Measurements from ENCODE around the gene C1orf210. TPM values are rescaled to one million over a fixed set of nuclear protein-coding genes. Genes with fewer than 3 reads are reported as not detected.

Gene C1orf210
- total and polyA plus RNA-seq, 2 of the 4 experiments (the other 2 are of a cell fraction) = not detected

GRCh38 chr1:43279666-43280065 is 5.7 kb downstream of the C1orf210 start:
- Histone ChIP-seq H2BK120ac (ENCODE audit: low read depth, low read length) (no peak overlapping the region), H3K4me3 (ENCODE audit: insufficient read depth, low read depth, low read length) (no peak overlapping the region), H2AK9ac (replicated peaks; ENCODE audit: low read depth, low read length, poor library complexity) (peak overlapping the region; percentile 39), H4K5ac (ENCODE audit: low read depth, low read length) (no peak overlapping the region), H3K4ac (ENCODE audit: low read depth, low read length) (no peak overlapping the region), H3K9me1 (ENCODE audit: insufficient read depth, low read length) (no peaks in the 10 kb centered on the region; the same call in 1 of the 2 replicates), H3K23ac (ENCODE audit: low read depth, low read length) (no peak overlapping the region), H4K8ac (ENCODE audit: low read depth in 2 of 2, low read length in 2 of 2) (no peak overlapping the region), H4K20me1 (ENCODE audit: insufficient read depth, low read length) (no peaks in the 10 kb centered on the region), H2BK20ac (ENCODE audit: low read depth, low read length) (no peak overlapping the region), H3K9ac (ENCODE audit: low read depth, low read length) (no peak overlapping the region), H2AK5ac (ENCODE audit: low read depth, low read length) (no peak overlapping the region), H3K14ac (replicated peaks; ENCODE audit: low read depth, low read length) (no peak overlapping the region), H3K18ac (ENCODE audit: low read depth, low read length) (no peak overlapping the region), H2AFZ (replicated peaks; ENCODE audit: low read length, poor library complexity) (no peak overlapping the region), H3K56ac (ENCODE audit: extremely low read depth, insufficient read depth, low read length) (no peak overlapping the region), H3K27ac (ENCODE audit: insufficient read depth, low read length) (no peak overlapping the region), H3K79me1 (ENCODE audit: low read depth in 1 of 2, low read length in 2 of 2) (no peaks in the 10 kb centered on the region), H2BK5ac (ENCODE audit: low read depth, low read length, poor library complexity, severe bottlenecking) (no peak overlapping the region), H3K27me3 (ENCODE audit: control insufficient read depth, insufficient read depth, low read length) (peaks cover 25% of the 10 kb centered on the region), H3K4me1 (ENCODE audit: control insufficient read depth, insufficient read depth, low read length) (no peaks in the 10 kb centered on the region), H2BK15ac (ENCODE audit: low read depth, low read length) (no peak overlapping the region), H3K9me3 (ENCODE audit: control insufficient read depth, insufficient read depth, low read length) (no peaks in the 10 kb centered on the region), H3K4me2 (ENCODE audit: low read depth, low read length) (no peak overlapping the region), H3K36me3 (ENCODE audit: control insufficient read depth, insufficient read depth, low read length) (no peaks in the 10 kb centered on the region), H4K91ac (ENCODE audit: insufficient read depth, low read depth, low read length) (no peak overlapping the region)
- intact Hi-C loops (cut with micrococcal nuclease) (no loop called here), in situ Hi-C loops (cut with MboI; ENCODE audit: low sequenced_read_pairs) (no loop called here), dilution Hi-C loops (cut with HindIII; ENCODE audit: low sequenced_read_pairs, unreplicated experiment) (no loop called here)
- TF ChIP-seq RFX5 (IDR thresholded peaks at IDR 0.05; ENCODE audit: low read depth, low read length) (no peak), BHLHE40 (IDR thresholded peaks at IDR 0.05; ENCODE audit: low read depth, low read length) (no peak), MAZ (IDR thresholded peaks at IDR 0.05; ENCODE audit: borderline replicate concordance, low read depth, low read length) (no peak), FOS (IDR thresholded peaks at IDR 0.05; ENCODE audit: low read depth, low read length) (no peak), CTCF (conservative IDR thresholded peaks at IDR 0.05; ENCODE audit: low read depth, low read length) (no peak), RAD21 (IDR thresholded peaks at IDR 0.05; ENCODE audit: low read length) (no peak)
- ChIA-PET CTCF (interaction anchor here (1.1 kb wide), 1 partner anchor 15 kb away, joined by 3 read pairs; no protein-coding TSS in a partner anchor), POLR2A (ENCODE audit: unreplicated experiment) (no interaction called here)
- ATAC-seq (ENCODE audit: low read depth) (no peak), DNase-seq (no peak)
- WGBS, 2 experiments (ENCODE audit: extremely low coverage in 2 of 2, insufficient read length in 1 of 2) = 82% methylated on average over 4 of the region's 6 CpGs; no CpG with 5 or more reads in 1 of the 2 experiments
- no TSS peak for BruUV-seq (replicated peaks)
